Umbilical cord (tissue), 2 donors: ENCODE results near the gene TTC33. TPM values are rescaled to one million over a fixed set of nuclear protein-coding genes. Genes with fewer than 3 reads are reported as not detected.
"Not testable (repeated sequence)": the region's sequence is repeated elsewhere in the genome, so short reads cannot be mapped to it uniquely, and the experiment has no call there.

Source experiments
- DNase-seq: peaks from one replicate; pipeline ENCODE4 v3.0.0-alpha.2; 2015; ENCODE audit warnings: low spot score
- total RNA-seq: library from RNA; depleted of rRNA; stranded (reverse); fragments of >200 nt; gene quantifications from one replicate; pipeline ENCODE4 v1.2.3, GENCODE V29; 2014; ENCODE audit warnings: low replicate concordance; ENCODE audit not compliant: insufficient read depth

TTC33 gene
- total RNA-seq = 31.5 TPM

- DNase-seq = peak; percentile 97
Observed at GRCh38 chr5:40755407-40756365, at the start of gene TTC33. TSS of gene TTC33 (minus strand) at chr5:40755961. CDS start at chr5:40747018, 8,943 bp downstream.

- DNase-seq = no peak
Observed at GRCh38 chr5:40801771-40802562, 46.2 kb upstream of the TTC33 start.

GRCh38 chr5:40799258-40799657 lies 43.5 kb upstream of the TTC33 start:
- peak; percentile 32 for DNase-seq

GRCh38 chr5:40798801-40799210 lies 43.0 kb upstream of the TTC33 start:
- DNase-seq = no peak

- DNase-seq = peak; percentile 92
Observed at GRCh38 chr5:40798012-40798800, 42.4 kb upstream of the TTC33 start, which contains the start of gene PRKAA1. TSS of gene PRKAA1 (minus strand) at chr5:40798374. CDS start at chr5:40798189, 185 bp downstream.

- DNase-seq = peak; percentile 69
Observed at GRCh38 chr5:40797273-40798011, 41.7 kb upstream of the TTC33 start.

- no peak for DNase-seq
Observed at GRCh38 chr5:40796487-40796889, 40.7 kb upstream of the TTC33 start.

GRCh38 chr5:40794877-40795276 lies 39.1 kb upstream of the TTC33 start:
- not testable (repeated sequence) for DNase-seq

- not testable (repeated sequence) for DNase-seq
Observed at GRCh38 chr5:40794340-40794739, 38.6 kb upstream of the TTC33 start.

GRCh38 chr5:40792691-40793090 lies 36.9 kb upstream of the TTC33 start:
- DNase-seq = not testable (repeated sequence)

- DNase-seq = no peak
Observed at GRCh38 chr5:40791715-40792139, 36.0 kb upstream of the TTC33 start.

- no peak for DNase-seq
Observed at GRCh38 chr5:40790947-40791593, 35.3 kb upstream of the TTC33 start.

GRCh38 chr5:40788941-40789340 lies 33.2 kb upstream of the TTC33 start:
- DNase-seq = not testable (repeated sequence)

GRCh38 chr5:40787986-40788385 lies 32.2 kb upstream of the TTC33 start:
- no peak for DNase-seq

- not testable (repeated sequence) for DNase-seq
Observed at GRCh38 chr5:40786664-40787063, 30.9 kb upstream of the TTC33 start.

- DNase-seq = no peak
Observed at GRCh38 chr5:40784916-40785315, 29.2 kb upstream of the TTC33 start.

GRCh38 chr5:40784027-40784653 lies 28.4 kb upstream of the TTC33 start:
- DNase-seq = no peak

GRCh38 chr5:40781843-40782409 lies 26.2 kb upstream of the TTC33 start:
- peak; percentile 9 for DNase-seq

GRCh38 chr5:40780858-40781257 lies 25.1 kb upstream of the TTC33 start:
- no peak for DNase-seq
